Measurements from ENCODE around the gene KCNK16. TPM values are rescaled to one million over a fixed set of nuclear protein-coding genes. Genes with fewer than 3 reads are reported as not detected.

Gene KCNK16
- total and polyA plus RNA-seq, 2 of the 8 experiments (the other 6 are each of a cell fraction or from before 2014, with no cell fraction given): not detected

GRCh38 chr6:39370390-39370789 is 47.9 kb upstream of the KCNK16 start:
- Histone ChIP-seq H3K4me1 (replicated peaks in 1 of 4; ENCODE audit: control insufficient read depth in 3 of 4, insufficient read depth in 4 of 4, low read length in 3 of 4) (no peaks in the 10 kb centered on the region; a peak in 2 of 7 replicates), H3K27ac (ENCODE audit: low read depth, low read length) (no peak overlapping the region), H3K4me3 (ENCODE audit: extremely low read depth in 1 of 4, insufficient read depth in 2 of 4, low read depth in 3 of 4, low read length in 4 of 4) (no peak overlapping the region), H3K9ac (replicated peaks in 1 of 4; ENCODE audit: extremely low read depth in 1 of 4, low read depth in 3 of 4, low read length in 3 of 4) (no peak overlapping the region), H3K14ac (ENCODE audit: insufficient read length) (no peak overlapping the region), H3K4me2 (ENCODE audit: insufficient read depth in 1 of 2, low read depth in 2 of 2, low read length in 2 of 2) (no peak overlapping the region), H3K18ac (ENCODE audit: extremely low read depth, low read length) (no peak overlapping the region), H2BK120ac (replicated peaks; ENCODE audit: low read depth, low read length) (no peak overlapping the region), H4K91ac (replicated peaks; ENCODE audit: insufficient read length, low read length) (no peak overlapping the region), H3K4ac (replicated peaks; ENCODE audit: insufficient read length, low read depth, low read length) (no peak overlapping the region), H4K20me1 (replicated peaks in 1 of 2; ENCODE audit: control insufficient read depth in 1 of 2, insufficient read depth in 2 of 2, low read length in 2 of 2) (no peaks in the 10 kb centered on the region), H3K36me3 (ENCODE audit: control insufficient read depth in 2 of 4, insufficient read depth in 4 of 4, low read length in 3 of 4) (no peaks in the 10 kb centered on the region), H3K9me3 (ENCODE audit: insufficient read depth in 2 of 2, low read depth in 1 of 2, low read length in 1 of 2) (peaks cover 0 to 3% of the 10 kb centered on the region in 2 experiments; a peak in 1 of 4 replicates), H2BK20ac (ENCODE audit: low read length) (no peak overlapping the region), H2BK15ac (ENCODE audit: low read length) (no peak overlapping the region), H3K79me1 (ENCODE audit: low read depth, low read length) (no peaks in the 10 kb centered on the region), H3K56ac (replicated peaks; ENCODE audit: insufficient read length, low read depth, low read length) (no peak overlapping the region), H4K8ac (ENCODE audit: extremely low read depth, insufficient read depth, low read length) (no peak overlapping the region), H2AK5ac (ENCODE audit: low read depth, low read length) (no peak overlapping the region), H3K27me3 (replicated peaks in 1 of 4; ENCODE audit: control insufficient read depth in 3 of 4, extremely low read depth in 1 of 4, insufficient read depth in 3 of 4, low read length in 3 of 4) (no peaks in the 10 kb centered on the region; a peak in 2 of 7 replicates), H3K23me2 (ENCODE audit: low read depth, low read length) (peaks cover 2% of the 10 kb centered on the region; the same call in 1 of the 2 replicates), H2BK12ac (ENCODE audit: low read depth, low read length) (no peak overlapping the region), H3K79me2 (ENCODE audit: control insufficient read depth in 1 of 2, insufficient read depth in 2 of 2, low read length in 2 of 2) (no peaks in the 10 kb centered on the region), H2AFZ (ENCODE audit: low read length) (no peak overlapping the region), H4K5ac (ENCODE audit: insufficient read length, low read depth, low read length) (no peak overlapping the region), H2BK5ac (ENCODE audit: low read depth, low read length) (no peak overlapping the region), H3K23ac (ENCODE audit: insufficient read length) (no peak overlapping the region)
- CTCF ChIA-PET (ENCODE audit: partially characterized antibody): interaction anchor here (0.6 to 2.4 kb wide), 24 partner anchors 8 to 668 kb away, joined by 3 to 20 read pairs (median 4); no protein-coding TSS in a partner anchor
- TF ChIP-seq RNF2 (IDR thresholded peaks at IDR 0.05; ENCODE audit: borderline replicate concordance, low read depth, low read length, missing control alignments, poor library complexity, severe bottlenecking) (no peak), NANOG (IDR thresholded peaks at IDR 0.05; ENCODE audit: insufficient read depth, low read depth, low read length, poor library complexity, severe bottlenecking) (no peak), PHF8 (conservative IDR thresholded peaks at IDR 0.05; ENCODE audit: low read depth, low read length) (no peak), RAD21 (IDR thresholded peaks at IDR 0.05 in 1 of 2, conservative IDR thresholded peaks at IDR 0.05 in 1 of 2; ENCODE audit: low read depth in 2 of 2, low read length in 2 of 2) (no peak)
- 77% methylated on average over 3 of the region's 3 CpGs; no CpG with 5 or more reads in 1 of the 2 experiments for WGBS, 2 experiments (ENCODE audit: extremely low coverage in 1 of 2, insufficient coverage in 1 of 2, insufficient read length in 1 of 2, insufficient replicate concordance in 2 of 2, low coverage in 1 of 2, low lambda C conversion rate in 2 of 2, missing lambda C conversion rate in 1 of 2)
- DNase-seq (ENCODE audit: low read depth in 1 of 2, low spot score in 2 of 2) (no peak), FAIRE-seq (peak; percentile 24)
- POLR2A ChIA-PET (ENCODE audit: partially characterized antibody): interaction anchor here (1.3 kb wide), 1 partner anchor 174 kb away, joined by 3 read pairs; no protein-coding TSS in a partner anchor
